NT2/D1 (cell line): Measurements from ENCODE around the gene COX7A2.

Experiments
- YY1 ChIP-seq: IDR thresholded peaks from 2 replicates; pipeline ENCODE4 v1.6.1; 2011; ENCODE audit not compliant: insufficient read length, insufficient read depth
- ZNF274 ChIP-seq: IDR thresholded peaks from 2 replicates; pipeline ENCODE4 v1.6.1; 2011; ENCODE audit warnings: mild to moderate bottlenecking, low read depth, low read length

GRCh38 chr6:75221116-75221515 lies 22.5 kb downstream of the COX7A2 start:
- TF ChIP-seq ZNF274 (no peak), YY1 (no peak)
